ENCODE data around the gene RNF224. TPM values are rescaled to one million over a fixed set of nuclear protein-coding genes. Genes with fewer than 3 reads are reported as not detected.
"Not testable (repeated sequence)": the region's sequence is repeated elsewhere in the genome, so short reads cannot be mapped to it uniquely, and the experiment has no call there.

The RNF224 gene
- total RNA-seq, 1 experiment from 2014 or later: 1.2 TPM

- 0 out of 2 replicates have a peak overlapping the region, but pooled peaks have one; percentile 3 for H3K27ac ChIP-seq (ENCODE audit: low read length)
These were observed 10.7 kb downstream of the RNF224 start for GRCh38 chr9:137237759-137238726.

GRCh38 chr9:137239541-137240200 lies 12.4 kb downstream of the RNF224 start:
- H3K9me3 ChIP-seq (ENCODE audit: low read length); intact Hi-C loops (cut with micrococcal nuclease); H3K9me2 ChIP-seq (replicated peaks; ENCODE audit: low read length); H3K27me3 ChIP-seq (ENCODE audit: low read length); ATAC-seq; H3F3A ChIP-seq (ENCODE audit: low read length, unreplicated experiment); DNase-seq: not testable (repeated sequence)
- H3K4me3 ChIP-seq (ENCODE audit: low read length): peak overlapping the region; percentile 84
- peaks cover 28% of the 10 kb centered on the region for H4K20me1 ChIP-seq (ENCODE audit: low read length)
- H3K9ac ChIP-seq (ENCODE audit: low read length): peak overlapping the region; percentile 87
- peak overlapping the region; percentile 89 for H3K27ac ChIP-seq (ENCODE audit: low read length)
- POLR2A ChIA-PET (ENCODE audit: unreplicated experiment): interaction anchor here (0.7 to 1.4 kb wide), 2 partner anchors 13 to 14 kb away, joined by 4 to 10 read pairs; partner anchors contain the start of gene RNF224
- H3K4me1 ChIP-seq (ENCODE audit: insufficient read depth, low read length): peaks cover 37% of the 10 kb centered on the region
- H3K4me2 ChIP-seq (ENCODE audit: low read length): peak overlapping the region; percentile 95
- TSS peak; percentile 70 for BruUV-seq (replicated peaks)
- peak overlapping the region; percentile 78; the same call in 1 of the 2 replicates for H2AFZ ChIP-seq (ENCODE audit: low read length)
- CTCF ChIA-PET: interaction anchor here (1.0 kb wide), 1 partner anchor 110 kb away, joined by 3 read pairs; no protein-coding TSS in a partner anchor
- peaks cover 46% of the 10 kb centered on the region for H3K79me2 ChIP-seq (ENCODE audit: low read length)
- H3K36me3 ChIP-seq (ENCODE audit: low read depth, low read length): peaks cover 17% of the 10 kb centered on the region

More at GRCh38 chr9:137237759-137238726, 10.7 kb downstream of the RNF224 start:
- H3K27me3 ChIP-seq (ENCODE audit: low read length): no peaks in the 10 kb centered on the region
- ChIA-PET CTCF (no interaction called here), POLR2A (ENCODE audit: unreplicated experiment) (interaction anchor here (0.6 kb wide), 2 partner anchors 11 to 88 kb away, joined by 3 to 4 read pairs; partner anchors contain the start of gene RNF224)
- ATAC-seq (peak; percentile 20), DNase-seq (peak; percentile 46)
- H3K4me2 ChIP-seq (ENCODE audit: low read length): peak overlapping the region; percentile 95
- H2AFZ ChIP-seq (ENCODE audit: low read length): no peak overlapping the region
- H3F3A ChIP-seq (ENCODE audit: low read length, unreplicated experiment): peaks cover 3% of the 10 kb centered on the region
- H3K9ac ChIP-seq (ENCODE audit: low read length): no peak overlapping the region
- H3K79me2 ChIP-seq (ENCODE audit: low read length): peaks cover 40% of the 10 kb centered on the region
- H3K9me3 ChIP-seq (ENCODE audit: low read length): no peaks in the 10 kb centered on the region
- peaks cover 31% of the 10 kb centered on the region for H3K4me1 ChIP-seq (ENCODE audit: insufficient read depth, low read length)
- no peak for TF ChIP-seq CTCF (conservative IDR thresholded peaks at IDR 0.05; ENCODE audit: low read depth, low read length)
- TF ChIP-seq EZH2phosphoT487 (IDR thresholded peaks at IDR 0.05; ENCODE audit: borderline replicate concordance, low read length): no peak
- TF ChIP-seq EZH2 (IDR thresholded peaks at IDR 0.05; ENCODE audit: low read length, unreplicated experiment): no peak
- H3K9me2 ChIP-seq (replicated peaks; ENCODE audit: low read length): no peaks in the 10 kb centered on the region
- H3K4me3 ChIP-seq (ENCODE audit: low read length): no peak overlapping the region
- H4K20me1 ChIP-seq (ENCODE audit: low read length): peaks cover 15% of the 10 kb centered on the region
- intact Hi-C loops (cut with micrococcal nuclease): no loop called here
- H3K36me3 ChIP-seq (ENCODE audit: low read depth, low read length): peaks cover 15% of the 10 kb centered on the region
- BruUV-seq (replicated peaks): no TSS peak

- DNase-seq: peak; percentile 57
- CTCF ChIA-PET: interaction anchor here (1.0 kb wide), 1 partner anchor 111 kb away, joined by 3 read pairs; no protein-coding TSS in a partner anchor
These were observed 13.1 kb downstream of the RNF224 start for GRCh38 chr9:137240318-137240840.

More at GRCh38 chr9:137240318-137240840, 13.1 kb downstream of the RNF224 start:
- Histone ChIP-seq H3K27me3 (ENCODE audit: low read length) (no peaks in the 10 kb centered on the region), H3K9me2 (replicated peaks; ENCODE audit: low read length) (no peaks in the 10 kb centered on the region), H3K9me3 (ENCODE audit: low read length) (no peaks in the 10 kb centered on the region), H2AFZ (ENCODE audit: low read length) (peak overlapping the region; percentile 78), H3K79me2 (ENCODE audit: low read length) (peaks cover 46% of the 10 kb centered on the region), H3K4me1 (ENCODE audit: insufficient read depth, low read length) (peaks cover 37% of the 10 kb centered on the region), H3K27ac (ENCODE audit: low read length) (peak overlapping the region; percentile 89), H3K9ac (ENCODE audit: low read length) (peak overlapping the region; percentile 87), H3K4me3 (ENCODE audit: low read length) (peak overlapping the region; percentile 84), H3K36me3 (ENCODE audit: low read depth, low read length) (peaks cover 17% of the 10 kb centered on the region), H3F3A (ENCODE audit: low read length, unreplicated experiment) (peaks cover 5% of the 10 kb centered on the region), H4K20me1 (ENCODE audit: low read length) (peaks cover 28% of the 10 kb centered on the region), H3K4me2 (ENCODE audit: low read length) (peak overlapping the region; percentile 95)
- POLR2A ChIA-PET (ENCODE audit: unreplicated experiment): interaction anchor here (0.6 to 1.4 kb wide), 6 partner anchors 13 to 175 kb away, joined by 4 to 10 read pairs (median 4); partner anchors contain the start of genes RNF224 and TOR4A
- BruUV-seq (replicated peaks): no TSS peak
- intact Hi-C loops (cut with micrococcal nuclease): no loop called here
- TF ChIP-seq EZH2 (IDR thresholded peaks at IDR 0.05; ENCODE audit: low read length, unreplicated experiment) (no peak), EZH2phosphoT487 (IDR thresholded peaks at IDR 0.05; ENCODE audit: borderline replicate concordance, low read length) (peak; percentile 62; the same call in 1 of the 2 replicates), CTCF (conservative IDR thresholded peaks at IDR 0.05; ENCODE audit: low read depth, low read length) (0 out of 2 replicates have a peak, but pooled peaks have one; percentile 11)
- peak; percentile 23 for ATAC-seq

Measured in PC-3 (cell line).